C1 segment of cervical spinal cord (tissue), 14 donors: ENCODE measurements around the gene FBXO41.
"Not testable (repeated sequence)": the region's sequence is repeated elsewhere in the genome, so short reads cannot be mapped to it uniquely, and the experiment has no call there.

ENCODE experiments used
- DNase-seq, 14 donors: peaks; one replicate each; lab custom pipeline; 2025; lab: John Stamatoyannopoulos, UW

The FBXO41 gene

DNA sequence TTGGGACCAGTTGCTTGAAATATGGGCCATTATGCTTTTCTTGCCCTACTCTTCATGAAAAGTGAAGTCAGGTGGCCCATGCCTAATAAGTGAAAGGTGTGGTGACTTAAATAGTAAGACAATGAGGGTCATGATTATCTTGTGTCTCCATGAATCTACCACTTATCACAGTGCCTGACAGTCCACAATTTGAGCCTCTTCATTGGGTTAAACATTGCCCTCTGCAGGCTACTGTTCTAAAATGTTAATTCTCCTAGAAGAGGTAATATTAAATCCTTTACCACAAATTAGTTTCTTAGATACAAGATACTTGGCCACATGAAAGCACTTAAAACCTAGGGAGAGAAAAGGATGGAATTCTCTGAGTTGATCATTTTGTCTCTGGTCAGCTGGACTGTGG is 5.0 kb upstream of the FBXO41 start:
- DNase-seq, result no peak

DNA sequence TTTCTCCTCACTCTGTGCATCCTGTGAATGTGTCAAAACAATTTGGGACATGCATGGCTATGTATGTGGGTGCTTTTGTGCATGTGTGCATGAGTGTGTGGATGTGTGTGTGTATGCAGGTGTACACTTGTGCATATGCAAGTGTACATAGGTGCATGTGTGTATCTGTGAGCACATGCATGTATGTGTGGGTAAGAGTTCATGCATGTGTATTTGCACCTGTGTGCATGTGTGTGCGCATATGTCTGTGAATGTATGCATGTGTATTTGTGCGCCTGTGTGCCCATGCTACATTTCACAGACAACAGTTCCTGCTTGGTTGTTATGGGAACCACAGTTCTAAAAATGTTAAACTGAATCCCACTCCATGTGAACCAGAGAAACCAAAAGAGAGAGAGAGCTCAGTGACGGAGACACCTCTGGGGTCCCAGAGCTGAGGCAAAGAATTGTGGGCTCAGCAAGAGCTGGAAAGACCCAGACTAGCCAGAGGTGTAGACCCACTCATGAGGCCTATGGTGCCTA is 1.9 kb upstream of the FBXO41 start:
- DNase-seq, result no peak

DNA sequence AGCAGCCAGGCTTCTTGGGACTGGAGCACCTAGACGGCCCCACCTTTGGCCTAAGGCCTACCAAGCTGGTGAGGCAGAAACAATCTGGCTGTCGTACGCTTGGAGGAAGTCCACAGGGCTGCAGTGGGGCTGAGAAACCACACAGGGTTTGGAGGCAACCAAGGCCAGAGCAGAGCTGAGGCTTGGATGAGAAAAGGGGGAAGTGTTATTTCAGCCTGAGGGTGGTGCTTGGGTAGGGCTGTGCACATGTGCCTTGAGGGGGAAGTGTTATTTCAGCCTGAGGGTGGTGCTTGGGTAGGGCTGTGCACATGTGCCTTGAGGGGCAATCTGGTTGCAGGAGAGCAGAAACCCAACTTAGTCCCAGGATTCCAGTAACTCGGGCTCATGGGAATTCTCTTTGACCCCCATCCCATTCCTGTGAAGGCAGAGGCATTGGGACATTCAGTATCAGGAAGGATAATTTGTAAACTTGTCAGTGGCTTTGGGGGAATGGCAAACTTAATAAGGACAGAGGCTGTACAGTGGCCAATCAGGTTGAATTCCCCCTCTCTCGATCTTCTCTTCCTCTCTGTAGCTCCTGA is 971 bp upstream of the FBXO41 start:
- peak in 3 of 14 donors; percentile 17 to 53 (median 34) for DNase-seq

DNA sequence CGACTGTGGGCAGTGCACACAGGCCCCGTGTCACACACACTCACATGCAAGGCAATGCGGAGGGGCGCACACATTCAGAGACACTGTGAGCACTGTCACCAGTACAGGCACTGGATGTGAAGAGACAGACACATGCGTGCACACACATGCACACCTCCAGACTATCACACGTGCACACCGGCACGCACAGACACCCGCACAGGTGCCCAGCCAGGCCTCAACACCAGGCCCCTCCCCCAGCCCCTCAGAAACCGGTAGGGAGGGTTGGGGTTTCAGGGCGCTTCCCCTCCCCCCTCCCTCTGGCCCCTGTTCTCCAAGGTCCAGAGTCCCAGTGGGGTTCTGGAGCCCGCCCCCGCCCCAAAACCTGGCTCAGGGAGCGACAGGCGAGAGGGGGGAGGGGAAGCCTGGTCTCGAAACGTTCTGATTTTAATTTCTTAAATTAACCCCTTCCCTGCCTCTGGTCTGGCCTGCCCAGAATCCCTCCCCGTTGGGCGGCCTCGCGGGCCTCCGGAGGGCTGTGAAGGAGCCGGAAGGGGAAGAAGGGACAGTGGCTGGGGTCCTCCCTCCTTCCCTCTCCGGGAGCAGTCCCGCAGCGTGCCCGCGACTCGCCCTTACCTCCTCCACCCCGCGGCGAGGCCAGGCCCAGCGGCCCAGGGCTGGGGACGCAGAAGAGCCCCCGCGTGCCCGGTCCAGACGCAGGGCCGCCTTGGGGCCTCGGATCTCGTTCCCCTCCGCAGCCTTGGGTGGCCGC is 558 bp downstream of the FBXO41 start:
- DNase-seq, result peak in 1 of 14 donors; percentile 56

DNA sequence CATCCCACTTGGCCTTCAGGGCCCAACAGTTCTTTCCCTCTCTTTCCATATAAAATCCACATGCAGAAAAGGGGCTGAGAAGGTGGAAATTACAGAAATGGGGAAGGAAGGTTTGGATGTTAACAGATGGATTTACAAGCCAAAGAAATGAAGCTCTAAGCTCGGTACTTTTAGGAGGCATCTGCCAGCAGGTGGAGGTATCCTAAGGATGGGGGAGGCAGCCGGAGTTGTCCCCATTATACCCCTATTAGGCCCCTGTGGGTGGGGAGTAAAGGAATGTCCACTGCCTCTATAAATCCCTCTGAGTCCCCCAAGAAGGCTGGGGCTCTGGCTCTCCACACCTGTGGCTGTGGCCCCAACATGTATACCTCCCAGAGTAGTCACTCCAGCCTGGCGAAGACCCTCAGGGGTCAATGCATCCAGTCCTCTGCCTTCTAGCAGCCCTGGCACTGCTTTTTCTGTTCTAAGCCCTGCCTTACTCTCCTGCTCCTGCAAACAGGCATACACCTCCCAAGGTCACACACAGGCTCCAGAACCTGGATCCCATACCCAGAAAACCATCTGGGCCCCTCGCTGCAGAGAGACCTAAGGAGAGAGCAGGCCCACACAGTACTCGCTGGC is 1.2 kb downstream of the FBXO41 start:
- DNase-seq, result no peak

DNA sequence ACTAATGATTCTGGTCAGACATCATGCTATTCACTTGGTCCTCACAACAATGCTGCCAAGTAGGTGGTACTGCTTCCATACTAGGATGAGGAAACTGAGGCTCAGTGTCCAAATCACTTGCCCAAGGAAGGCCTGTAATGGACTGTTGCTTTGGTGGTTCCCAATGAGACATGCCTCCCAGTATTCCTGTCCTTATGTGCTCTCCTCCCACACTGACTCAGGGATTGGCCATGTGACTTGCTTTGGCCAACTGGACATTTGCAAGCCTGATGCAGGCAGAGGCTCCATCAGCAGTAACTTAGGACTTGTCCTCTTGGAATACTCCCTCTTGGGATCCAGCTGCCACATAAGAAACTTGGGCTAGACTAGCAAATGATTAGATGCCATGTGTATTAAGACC is 3.0 kb downstream of the FBXO41 start:
- no peak for DNase-seq

DNA sequence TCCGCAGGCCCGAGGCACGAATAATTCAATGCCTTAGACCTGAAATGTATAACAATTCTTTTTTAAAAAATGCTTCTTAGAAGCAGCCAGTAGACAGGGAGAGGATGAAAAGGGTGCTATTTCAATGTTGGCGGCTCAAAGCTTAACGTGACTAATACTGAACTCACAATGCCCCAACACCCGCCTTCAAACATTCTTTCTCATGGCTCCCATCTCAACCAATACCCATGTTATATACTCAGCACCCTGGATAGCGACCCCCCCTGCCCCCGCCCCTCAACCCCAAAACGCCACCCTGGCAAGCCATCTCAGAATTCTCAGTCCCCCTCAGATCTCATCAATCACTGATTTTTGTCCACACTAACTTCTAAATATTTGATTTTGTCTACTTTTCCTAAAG is 4.4 kb downstream of the FBXO41 start:
- no peak for DNase-seq

DNA sequence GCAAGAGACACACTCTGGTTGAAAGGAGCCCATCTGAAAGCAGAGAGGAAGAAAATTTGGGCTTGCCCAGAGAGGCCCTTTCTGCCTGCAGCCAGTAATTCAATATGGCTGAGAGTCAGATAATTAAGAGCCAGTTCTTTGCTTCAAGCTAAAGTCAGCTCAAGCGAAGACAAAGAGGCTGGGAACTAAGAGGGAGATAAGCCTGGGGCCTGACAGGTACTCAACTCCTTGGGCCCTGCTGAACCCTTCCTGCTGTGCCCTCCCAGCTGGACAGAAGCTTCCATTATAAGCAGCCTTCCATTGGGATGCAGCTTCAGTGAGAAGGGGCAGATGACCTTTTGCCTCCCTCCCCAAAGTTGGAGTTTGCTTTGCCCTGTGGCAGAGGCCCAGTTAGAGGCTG is 12.0 kb downstream of the FBXO41 start:
- DNase-seq, result no peak

DNA sequence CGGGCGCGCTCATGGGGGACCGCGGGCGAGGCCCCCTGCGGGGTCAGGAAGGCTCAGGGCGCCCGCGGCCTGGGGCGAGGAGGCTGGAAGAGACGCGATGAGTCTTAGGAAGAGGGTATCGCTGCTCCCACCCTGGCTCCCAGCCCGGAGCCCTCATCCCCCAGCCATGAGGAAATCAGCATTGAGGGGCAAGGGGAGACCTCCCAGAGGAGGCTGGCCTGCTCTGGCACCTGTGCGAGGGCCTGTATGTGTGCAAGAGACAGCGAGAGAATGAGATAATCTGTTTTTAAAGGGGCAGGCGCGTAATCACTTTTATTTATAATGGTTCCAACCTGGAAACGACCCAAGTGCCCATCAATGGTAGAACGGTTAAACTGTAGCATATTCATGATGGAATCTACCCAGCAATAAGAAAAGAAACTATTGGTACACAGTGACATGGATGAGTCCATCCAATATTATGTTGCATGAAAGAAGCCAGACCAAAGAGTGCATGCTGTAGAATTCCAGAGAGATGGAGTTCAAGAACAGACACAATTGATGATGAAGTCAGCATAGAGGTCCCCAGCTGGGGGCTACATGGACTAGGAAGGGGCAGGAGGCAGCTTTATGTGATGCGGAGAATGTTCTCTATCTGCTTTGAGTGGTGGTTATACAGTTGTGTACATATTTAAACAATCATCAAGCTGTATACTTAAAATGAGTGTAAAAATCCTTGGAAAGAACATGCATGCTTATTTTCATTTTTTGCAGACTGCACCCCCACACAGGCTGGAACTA is 14.4 kb downstream of the FBXO41 start:
- DNase-seq, result peak in 1 of 14 donors; percentile 38

DNA sequence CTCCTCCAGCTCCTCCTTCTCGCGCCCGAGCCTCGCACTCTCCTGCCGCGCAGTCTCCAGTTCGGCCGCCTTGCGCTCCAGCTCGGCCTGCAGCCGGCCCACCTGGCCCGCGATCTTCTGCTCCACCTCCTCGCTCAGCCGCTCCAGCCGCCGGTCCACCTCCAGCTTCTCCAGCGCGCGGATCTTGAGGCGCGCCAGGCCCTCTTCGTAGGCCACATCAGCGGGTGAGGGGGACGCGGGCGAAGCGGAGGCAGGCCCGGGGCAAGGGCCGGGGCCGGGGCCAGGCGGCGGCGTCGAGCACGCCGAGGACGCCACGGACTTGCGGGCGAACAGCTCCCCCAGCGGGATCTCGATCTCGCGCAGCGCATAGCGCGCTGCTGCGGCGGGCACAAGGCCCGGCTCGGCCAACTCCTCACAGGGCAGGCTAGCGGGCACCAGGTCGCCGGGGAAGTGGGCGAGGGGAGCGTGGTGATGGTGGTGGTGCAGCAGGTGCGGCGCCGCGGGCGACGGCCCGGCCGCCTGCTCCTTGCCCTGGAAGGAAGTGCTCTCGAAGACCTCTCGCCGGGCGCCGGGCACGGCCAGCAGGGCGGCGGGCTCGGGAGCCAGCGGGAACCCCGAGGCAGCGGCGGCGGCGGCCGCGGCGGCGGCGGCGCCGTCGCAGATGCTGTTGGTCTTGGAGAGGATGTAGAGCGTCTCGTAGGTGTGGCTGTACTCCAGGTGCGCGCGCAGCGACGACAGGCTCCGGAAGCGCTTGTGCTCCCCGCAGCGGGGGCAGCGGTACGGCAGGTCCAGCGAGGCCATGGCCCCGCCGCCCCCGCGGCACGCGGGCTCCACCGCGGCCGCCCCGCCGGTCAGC is 15.2 kb downstream of the FBXO41 start:
- DNase-seq, result peak in 1 of 14 donors; percentile 66

DNA sequence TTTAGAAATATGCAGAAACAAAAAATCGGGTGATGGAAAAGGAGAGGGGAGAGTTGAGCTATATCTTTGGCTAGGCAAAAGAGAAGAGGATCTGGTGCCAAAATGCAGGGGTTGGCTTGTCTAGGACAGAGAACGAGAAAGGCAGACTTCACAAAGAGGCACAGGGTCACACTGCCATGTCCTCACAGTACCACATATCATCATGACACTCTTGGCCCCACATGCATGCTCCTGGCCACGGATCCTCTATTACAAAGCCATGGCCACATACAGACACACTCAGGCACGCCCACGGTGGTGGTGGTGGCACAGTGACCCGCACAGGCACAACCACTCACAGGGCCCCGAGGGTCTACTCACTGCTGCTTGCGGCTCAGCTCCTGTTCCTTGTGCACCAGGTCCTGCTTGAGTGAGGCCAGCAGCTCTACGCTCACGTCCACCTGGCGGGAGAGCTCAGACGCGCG is 15.9 kb downstream of the FBXO41 start:
- DNase-seq, result peak in 1 of 14 donors; percentile 71

DNA sequence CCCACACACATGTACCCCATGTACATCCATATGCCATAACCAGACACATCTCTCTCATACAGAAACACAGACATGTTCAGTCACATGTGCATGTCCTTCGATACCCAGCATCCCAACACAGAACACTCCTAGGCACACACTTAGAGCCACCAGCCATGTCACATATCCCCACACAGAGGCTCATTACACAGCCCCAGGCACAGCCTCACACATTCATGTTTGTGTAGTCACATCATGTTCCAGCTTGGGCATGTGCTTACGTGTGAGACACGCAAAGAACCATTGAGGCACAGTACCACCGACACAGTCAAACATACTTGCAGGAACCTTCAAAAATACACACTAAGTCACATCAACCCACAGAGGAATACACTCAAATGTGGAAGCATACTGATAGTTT is 17.3 kb downstream of the FBXO41 start:
- no peak for DNase-seq

DNA sequence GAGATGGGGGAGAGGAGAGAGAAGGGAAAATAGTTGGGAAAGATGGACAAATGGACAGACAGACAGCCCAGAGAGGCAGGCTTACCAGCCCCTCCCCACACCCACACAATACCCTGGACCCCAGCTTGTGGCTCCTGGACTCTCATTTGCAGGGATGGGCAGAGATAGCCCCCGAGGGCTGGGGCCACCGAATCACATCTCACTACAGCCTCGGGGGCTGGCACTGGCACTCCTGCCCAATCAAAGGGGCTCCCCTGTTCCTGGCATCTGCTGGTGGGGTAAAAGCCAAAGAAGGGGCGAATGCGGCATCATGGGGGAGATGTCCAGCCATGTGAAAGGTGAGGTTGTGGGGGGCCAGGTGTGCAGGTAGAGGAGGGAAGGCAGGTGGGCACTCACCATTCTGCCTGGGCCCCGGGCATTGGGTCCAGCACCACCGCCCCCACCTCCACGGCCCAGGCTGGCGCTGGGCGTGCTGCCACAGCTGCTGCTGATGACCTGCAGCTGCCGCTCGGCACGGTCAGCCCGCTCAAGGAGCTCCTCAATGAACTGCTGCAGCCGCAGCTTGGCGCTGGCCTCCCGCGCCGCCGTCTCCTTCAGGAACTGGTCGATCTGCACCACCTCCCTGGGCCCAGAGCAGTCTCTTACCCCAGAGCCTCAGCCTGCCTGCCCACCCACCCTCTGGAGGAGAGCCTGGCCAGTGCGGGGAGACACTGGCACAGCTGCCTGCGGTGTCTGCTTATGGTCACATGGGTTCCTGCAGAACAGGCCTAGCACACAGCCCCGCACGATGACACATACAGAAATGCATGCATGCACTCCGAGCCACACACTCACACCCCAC is 18.0 kb downstream of the FBXO41 start:
- no peak for DNase-seq

DNA sequence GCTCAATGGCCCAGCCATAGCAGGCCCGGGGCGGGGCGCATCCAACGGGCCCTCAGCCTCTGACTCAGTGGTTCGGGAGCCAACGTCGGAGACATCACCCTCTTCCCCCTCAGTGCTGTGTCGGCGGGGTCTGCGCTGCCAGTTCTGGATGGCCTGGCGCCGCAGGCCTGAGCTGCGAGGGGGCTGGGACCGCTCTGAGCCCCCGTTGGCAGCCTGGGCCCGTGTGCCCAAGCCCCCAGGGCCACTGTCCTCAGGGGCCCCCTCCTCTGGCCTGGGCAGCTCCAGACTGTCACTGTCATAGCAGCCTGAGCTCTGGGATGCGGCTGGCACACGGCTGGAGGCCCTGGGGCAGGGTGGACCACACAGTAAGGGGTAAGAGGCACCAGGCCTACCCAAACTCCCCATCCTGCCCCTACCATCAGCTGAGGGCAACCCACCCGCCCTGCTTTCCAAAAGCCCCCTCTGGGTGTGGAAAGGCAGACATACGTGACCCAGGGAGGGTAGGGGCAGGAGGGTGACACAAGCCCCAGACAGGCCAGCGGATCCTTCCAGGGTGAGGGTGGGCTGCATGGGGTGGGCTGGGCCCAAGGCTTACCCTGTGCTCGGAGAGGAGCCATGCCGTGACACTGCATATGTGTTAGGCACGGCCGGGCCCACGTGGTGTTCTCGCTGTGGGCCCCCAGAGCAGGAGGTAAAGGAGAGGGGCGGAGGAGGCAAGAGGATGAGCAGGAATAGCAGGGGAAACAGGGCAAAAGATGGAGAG is 18.8 kb downstream of the FBXO41 start:
- DNase-seq, result no peak

DNA sequence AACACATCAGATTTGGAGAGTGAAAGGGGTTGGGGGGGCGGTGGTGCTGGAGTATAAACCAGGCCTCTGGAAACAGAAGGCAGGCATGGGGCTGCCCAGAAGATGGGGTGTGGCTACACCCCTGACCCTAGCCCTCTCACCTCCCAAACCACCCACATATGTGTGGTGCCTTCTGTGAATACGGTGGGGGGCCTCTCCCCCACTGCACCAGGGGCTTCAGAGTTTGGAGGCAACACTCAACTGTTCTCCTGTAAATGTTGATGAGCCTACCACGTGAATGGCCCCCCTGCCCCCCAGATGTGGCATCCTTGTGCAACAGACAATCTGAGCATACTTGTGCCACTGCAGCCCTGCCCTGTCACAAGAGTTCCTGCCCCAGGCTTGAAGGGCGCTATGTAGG is 19.5 kb downstream of the FBXO41 start:
- no peak for DNase-seq

DNA sequence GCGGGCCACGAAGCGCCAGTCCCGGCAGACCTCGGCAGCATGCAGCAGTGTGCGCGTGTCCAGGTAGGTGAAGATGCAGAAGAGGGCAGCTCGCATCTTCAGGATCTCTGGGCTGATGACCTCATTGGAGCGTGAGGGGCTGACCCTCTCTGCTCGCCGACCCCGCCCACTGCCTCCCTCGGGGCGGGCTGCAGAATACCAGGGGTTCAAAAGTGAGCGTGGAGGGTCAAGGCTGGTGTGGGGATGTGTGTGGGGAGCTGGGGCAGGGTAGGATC is 20.0 kb downstream of the FBXO41 start:
- no peak for DNase-seq

DNA sequence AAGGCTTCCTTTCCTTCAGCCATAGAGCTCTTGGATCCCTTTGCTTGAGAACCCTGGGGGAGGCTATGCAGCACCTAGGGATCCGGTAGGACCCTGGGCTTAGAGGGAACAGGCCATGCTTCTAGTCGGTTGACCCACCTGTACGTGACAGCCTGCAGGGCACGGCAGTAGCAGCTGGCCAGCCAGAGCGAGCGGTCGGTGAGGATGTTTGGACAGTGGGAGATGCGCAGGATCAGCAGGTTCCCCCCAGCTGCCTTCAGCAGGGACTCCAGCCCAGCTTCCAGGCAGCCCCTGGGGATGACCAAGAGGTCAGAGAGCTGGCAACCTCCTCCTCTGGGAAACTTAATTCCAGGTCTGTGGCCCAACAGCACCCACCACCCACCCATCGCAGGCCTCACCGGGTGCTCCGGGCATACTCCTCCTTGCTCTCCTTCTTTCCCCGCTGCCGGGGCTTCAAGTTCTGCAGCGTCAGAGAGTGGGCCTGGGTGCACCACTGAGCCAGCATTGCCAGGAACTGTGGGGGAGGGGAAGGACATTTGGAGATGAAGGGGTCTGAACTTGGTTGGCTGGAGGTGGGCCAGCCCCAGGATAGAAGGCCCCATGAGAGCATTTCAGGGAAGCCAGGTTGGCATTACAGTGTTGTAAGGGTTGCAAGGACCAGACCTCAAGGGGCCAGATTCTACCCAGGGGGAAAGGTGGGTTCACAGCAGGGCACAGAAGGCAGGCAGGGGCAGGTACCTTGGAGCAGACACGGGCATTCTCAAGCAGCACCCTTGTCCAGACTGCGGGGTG is 20.5 kb downstream of the FBXO41 start:
- no peak for DNase-seq

DNA sequence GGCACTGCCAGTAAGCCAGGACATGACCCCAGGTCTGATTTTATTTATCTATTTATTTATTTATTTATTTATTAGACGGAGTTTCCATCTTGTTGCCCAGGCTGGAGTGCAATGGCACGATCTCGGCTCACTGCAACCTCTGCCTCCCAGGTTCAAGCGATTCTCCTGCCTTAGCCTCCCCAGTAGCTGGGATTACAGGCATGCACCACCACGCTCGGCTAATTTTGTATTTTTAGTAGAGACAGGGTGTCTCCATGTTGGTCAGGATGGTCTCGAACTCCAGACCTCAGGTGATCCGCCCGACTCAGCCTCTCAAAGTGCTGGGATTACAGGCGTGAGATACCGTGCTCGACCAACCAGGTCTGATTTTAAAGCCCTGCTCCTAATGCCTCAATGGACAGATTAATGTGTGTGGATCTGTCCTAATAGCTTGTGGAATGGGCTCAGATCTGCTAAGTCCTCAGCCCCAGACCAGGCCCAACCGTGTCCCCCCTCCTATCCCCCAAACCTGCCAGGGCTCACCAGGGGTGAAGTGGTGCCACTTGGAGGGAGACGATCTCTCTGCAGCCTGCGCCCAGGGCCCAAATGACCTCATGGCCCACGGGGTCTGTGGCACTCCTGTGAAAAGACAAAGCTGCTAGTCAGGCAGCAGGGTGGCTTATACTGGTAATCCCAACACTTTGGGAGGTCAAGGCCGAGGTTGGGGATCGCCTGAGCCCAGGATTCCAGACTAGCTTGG is 21.4 kb downstream of the FBXO41 start:
- DNase-seq, result not testable (repeated sequence)
